GM12892 (cell line): ENCODE data around the gene PET117.

Source experiments
- POLR2A ChIP-seq: IDR thresholded peaks from 2 replicates; pipeline ENCODE4 v1.6.1; 2011; ENCODE audit warnings: low read depth, low read length, control low read depth
- POLR2AphosphoS5 ChIP-seq: IDR thresholded peaks from 2 replicates; pipeline ENCODE4 v1.6.1; 2011; ENCODE audit warnings: low read depth, low read length, control low read depth
- TAF1 ChIP-seq: IDR thresholded peaks from 2 replicates; pipeline ENCODE4 v1.6.1; 2011; ENCODE audit warnings: low read depth, mild to moderate bottlenecking, control low read depth, low read length, borderline replicate concordance

GRCh38 chr20:18132663-18133062 is 5.0 kb upstream of the PET117 start:
- TF ChIP-seq POLR2AphosphoS5 (no peak), POLR2A (no peak), TAF1 (no peak)
